Measurements from ENCODE around the gene MEP1B.
"Not testable (repeated sequence)": the region's sequence is repeated elsewhere in the genome, so short reads cannot be mapped to it uniquely, and the experiment has no call there.

MEP1B gene

DNA sequence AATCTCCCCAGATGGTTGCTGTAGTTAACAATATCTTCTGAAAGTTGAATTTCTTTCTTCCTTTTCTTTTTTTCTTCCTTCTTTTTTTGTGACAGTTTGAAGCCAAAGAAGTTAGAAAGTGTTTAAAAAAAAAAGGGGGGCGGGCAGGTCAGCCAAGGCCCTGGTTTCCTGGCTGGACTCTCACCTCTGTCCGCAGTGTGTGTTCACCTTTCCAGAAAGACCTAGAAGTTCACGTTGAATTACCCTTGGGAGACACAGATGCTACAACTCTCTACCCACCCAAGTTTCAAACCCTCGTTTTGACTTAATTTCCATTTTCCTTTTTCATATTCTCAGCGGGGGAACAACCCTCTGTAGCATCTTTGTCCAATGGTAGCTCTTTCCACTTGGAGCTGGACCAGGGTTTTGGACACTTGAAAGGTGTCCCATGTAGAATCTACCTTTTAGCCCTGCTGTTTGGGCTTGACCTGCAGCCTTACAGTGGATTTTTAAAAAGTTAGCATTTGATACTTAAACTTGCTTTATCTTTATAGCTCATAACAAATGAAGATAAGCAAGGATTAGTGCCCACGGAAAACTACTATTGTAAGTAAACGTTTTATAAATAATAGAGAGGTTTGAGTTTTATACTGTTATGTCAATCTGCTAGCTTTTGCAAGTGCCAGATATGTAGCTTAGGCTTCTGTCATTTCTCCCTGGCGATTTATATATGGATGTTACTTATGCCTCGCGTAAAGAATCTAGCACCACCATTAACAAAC lies 20.0 kb downstream of the MEP1B start:
- DNase-seq = no peak

DNA sequence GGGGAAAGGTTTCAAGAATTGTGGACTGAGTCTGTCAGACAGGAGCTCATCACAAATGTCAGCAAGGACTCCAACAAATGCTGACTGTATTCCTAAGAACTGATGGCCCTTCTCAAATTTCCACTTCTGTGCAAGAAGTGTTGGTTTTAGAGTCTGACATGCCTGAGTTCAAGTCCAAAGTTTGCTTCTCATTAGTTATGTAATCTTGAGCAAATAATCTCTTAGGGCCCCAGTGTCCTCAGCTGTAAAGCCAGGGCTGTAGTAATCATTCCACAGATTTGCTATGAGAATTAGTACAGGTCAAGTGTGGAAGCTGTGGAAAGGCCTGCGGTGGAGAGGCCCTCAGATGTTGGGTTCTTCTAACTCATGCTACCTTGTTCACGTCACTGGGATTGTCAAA lies 23.9 kb downstream of the MEP1B start:
- no peak for DNase-seq

DNA sequence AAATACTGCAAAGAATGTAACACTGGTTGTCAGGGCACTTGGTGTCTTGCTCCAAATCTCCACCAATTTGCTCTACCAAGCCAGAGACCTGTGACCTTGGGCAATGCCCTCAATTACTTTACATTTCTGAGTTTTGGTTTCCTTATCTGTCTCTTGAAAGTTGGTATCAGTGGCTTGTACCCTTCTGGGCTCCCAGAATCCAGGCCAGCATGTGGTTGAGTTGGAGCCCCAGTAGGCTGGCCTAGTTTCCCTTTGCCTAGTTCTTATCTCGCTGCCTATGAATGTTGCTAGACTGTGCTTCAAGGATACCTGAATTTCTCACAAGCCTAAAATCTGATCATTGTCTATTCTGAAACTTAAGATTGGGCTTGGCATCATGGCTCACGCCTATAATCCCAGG lies 26.6 kb downstream of the MEP1B start:
- no peak for DNase-seq

DNA sequence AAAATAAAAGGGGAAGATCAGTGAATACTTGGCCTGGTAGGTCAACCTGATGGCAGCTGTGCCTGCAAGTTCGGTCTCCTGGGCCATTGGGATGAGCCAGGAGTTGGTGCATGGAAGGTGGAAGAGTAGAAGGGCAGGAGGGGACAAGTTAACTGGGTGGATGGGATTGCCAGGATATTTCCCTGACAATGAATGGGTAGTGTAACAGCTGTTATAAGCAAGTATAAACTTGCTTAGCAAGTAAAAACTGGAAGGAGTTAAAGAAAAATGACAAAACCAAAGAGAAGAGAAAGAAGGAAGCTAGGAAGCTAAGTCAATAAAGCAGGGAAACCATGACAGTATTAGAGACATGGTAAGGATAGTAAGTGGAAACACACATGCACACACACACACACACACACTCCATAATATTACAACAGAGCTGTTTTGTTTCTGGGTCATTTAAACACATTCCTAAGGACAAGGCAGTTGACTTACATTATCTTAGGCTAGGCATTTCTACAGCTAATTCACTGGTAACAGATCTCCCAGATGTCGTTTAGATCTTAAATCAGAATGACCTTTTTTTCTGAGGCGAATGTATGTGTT lies 29.7 kb downstream of the MEP1B start:
- DNase-seq = no peak

DNA sequence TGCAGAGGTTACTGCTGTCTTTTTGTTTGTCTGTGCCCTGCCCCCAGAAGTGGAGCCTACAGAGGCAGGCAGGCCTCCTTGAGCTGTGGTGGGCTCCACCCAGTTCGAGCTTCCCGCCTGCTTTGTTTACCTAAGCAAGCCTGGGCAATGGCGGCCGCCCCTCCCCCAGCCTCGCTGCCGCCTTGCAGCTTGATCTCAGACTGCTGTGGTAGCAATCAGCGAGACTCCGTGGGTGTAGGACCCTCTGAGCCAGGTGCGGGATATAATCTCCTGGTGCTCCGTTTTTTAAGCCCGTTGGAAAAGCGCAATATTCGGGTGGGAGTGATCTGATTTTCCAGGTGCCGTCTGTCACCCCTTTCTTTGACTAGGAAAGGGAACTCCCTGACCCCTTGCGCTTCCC lies 43.5 kb downstream of the MEP1B start:
- DNase-seq = not testable (repeated sequence)

DNA sequence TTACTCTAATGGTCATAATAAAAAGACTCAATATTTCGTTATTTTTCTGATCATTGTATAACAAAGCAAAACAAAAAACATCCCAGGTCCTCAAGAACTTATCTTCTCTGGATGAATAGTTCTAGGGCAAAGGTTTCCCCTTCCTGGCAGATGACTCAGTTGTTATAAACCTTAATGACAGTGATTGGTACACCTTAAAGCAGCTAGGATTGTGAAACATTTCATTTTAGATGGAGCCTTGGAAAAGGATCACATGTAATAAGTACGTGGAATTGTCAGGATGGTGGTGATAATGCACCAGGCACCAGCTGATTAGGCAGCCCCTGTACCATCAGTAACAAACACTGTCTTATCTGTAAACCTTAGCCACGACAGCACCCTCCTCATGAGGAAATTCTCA lies 47.2 kb downstream of the MEP1B start:
- DNase-seq = no peak

DNA sequence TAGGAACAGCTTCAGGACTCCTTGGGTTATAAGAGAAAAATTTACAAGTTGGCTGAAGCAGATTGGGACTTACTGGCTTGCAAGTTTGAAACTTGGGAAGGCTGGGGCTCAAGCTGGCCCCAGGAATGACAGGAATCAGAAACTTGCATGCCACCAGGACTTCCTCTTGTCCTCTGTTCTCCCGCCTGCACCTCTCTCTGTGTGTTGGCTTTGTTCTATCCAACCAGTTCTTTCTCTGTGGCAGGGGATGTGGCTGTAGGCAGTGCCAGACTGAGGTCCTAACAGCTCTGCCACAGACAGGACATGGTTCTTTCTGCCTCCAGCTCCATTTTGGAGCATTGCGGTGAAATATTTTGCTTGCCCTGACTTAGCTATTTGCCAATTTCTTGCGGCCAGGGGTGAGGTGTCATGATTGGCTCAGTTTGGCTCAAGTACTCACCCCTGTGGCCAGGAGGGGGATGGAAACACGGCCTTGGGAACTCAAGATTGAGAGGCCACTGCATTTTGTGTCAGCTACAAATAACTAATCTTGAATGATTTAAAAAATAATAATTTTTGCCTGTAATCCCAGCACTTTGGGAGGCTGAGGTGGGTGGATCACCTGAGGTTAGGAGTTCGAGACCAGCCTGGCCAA lies 48.9 kb downstream of the MEP1B start:
- no peak for DNase-seq

DNA sequence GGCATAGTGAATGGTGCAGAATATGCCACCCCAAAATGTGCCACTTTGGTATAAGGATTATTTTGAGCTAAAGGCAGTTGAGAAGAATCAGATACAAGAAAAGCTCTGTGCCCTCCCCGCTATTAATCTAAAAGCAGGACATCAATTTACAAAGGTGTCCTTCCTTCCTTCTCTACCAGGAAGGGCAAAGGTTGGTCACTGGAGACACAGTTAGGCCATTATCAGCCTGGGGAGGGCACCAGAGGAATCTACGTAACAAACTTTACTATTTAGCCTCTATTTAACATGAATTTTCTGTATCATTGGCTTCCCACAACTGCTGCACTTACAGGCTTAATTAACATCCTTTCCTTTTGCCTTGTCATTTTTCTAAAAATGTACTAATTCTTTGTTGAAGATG lies 52.6 kb downstream of the MEP1B start:
- DNase-seq = no peak

DNA sequence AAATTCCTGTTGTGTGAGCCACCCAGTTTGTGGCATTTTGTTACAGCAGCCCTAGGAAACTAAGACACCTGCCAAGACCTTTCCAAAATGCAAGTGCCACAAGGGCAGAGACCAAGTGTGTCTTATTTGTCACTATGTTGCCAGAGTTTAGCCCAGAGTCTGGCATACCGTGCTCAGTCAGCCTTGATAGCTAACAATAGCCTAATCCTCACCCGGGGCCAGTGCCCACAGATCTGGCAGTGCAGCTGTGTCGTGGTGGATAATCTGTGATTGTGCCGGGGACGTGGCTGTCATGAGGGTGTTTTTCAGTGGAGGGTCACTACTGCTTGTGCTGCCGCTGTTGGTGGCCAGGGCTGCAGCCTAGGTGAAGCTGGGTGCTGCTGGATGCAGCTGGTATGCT lies 53.5 kb downstream of the MEP1B start:
- no peak for DNase-seq

DNA sequence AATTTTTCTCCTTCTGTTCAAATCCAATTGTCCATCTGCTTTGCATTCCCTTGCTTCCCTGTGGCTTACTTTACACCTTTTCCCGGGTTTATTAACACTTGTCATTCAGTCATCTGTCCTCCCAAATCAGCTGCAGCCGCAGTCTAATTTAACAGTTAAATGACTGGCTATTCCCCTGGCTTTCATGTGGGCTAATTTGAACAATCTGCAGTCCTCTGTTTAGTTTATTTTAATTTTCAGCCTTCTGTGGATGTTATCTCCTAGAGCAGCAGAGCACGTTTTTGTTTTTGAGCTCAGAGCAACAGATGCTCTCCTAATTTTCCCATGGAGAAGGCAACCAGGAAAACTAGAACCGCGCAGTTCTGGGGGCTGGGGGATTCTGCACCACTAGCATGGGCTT lies 55.0 kb downstream of the MEP1B start:
- no peak for DNase-seq

DNA sequence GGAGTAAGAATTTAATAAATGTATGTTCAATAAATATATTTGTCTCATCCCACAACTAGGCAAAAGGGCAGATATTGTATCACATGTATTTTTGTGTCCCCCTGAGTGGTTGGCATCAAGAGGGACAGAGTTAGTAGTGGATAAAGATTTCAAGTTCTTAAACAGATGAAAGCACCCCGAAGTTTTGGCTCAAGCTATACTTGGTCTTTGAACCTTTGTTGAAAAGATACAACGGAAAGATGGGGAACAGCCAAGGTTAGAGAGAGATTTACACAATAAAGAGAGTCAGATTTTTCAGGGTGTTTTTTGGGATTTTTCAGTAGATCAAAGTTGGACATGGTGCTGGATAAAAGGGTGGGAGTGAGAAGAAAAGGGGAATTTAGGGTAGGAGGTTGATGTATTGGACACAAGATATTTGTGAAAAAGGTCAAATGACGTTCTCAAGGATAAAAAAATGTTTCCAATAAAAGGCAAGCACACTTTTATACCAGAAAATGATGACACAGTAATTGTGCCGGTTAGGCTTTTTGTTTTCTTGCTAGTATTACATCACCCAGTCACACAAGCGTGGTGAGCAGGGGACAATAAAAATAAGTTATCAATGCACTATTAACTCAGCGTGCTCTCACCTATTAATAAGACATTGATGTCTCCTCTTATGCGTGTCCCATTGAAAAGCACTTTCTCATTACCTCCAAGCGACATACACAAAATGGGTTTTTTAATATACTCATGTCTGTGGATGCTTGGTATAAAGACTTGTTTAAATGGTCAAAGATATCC lies 59.5 kb downstream of the MEP1B start:
- DNase-seq = no peak

DNA sequence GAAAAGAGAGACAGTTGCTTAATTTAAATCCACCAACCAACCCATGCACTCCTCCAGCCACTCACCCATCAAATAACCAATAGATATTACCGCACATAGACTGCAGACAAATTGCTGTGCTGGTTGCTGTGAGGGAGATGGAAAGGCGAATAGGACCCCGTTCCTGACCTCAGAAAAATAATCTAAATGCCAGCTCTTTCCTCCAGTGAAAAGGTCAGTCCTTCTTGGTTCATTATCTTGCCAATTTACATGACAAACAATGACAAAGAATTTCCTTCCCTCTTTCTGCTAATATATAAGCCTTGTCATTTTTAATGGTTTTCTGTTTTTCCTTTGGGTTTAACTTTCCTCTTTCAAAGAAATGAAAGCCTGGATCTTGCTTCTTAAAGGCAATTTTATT lies 61.6 kb downstream of the MEP1B start:
- no peak for DNase-seq

DNA sequence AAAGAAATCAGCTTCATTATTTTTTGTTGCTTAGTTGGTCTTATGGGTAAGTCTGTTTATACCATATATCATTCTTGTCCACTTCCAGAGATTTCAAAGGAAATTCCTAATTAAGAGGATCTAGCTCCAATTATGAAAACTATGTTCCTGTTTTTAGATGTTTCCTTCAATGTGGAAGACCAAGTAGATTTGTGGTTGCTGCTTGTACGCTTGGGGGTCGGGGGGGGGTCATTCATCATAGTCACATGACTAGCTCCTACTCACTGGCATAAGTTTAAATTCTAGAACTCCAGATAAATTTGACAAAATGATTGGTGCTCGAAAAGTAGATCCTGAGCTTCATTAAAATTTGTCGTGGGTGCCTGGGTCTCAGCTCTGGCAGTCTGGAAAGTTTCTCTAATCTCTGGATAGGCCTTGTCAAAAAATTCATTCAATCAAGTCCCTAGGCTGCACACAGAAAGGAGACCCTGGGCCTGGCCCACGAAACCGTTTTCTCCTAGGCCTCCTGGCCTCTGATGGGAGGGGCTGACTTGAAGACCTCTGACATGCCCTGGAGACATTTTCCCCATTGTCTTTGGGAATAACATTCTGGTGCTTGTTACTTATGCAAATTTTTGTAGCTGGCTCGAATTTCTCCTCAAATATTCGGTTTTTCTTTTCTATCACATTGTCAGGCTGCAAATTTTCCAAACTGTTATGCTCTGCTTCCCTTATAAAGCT lies 62.5 kb downstream of the MEP1B start:
- no peak for DNase-seq

DNA sequence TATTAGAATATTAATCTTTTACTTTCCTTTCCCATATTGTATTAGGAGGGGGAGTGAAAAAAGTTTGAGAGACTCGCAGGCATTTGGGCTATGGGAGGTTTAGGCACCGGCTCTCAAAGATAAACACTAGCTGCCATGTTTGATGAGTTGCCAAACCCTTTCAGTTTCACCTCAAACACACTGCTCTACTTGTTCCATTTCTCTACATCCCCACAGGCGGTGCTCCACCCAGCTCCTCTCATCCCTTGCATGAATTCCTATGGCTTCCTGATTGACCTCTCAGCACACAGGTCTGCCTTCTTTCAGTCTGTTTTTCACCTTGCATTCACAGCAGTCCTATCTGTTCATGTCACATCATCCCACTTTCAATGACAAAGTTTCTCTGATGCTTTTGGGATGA lies 65.7 kb downstream of the MEP1B start:
- no peak for DNase-seq

DNA sequence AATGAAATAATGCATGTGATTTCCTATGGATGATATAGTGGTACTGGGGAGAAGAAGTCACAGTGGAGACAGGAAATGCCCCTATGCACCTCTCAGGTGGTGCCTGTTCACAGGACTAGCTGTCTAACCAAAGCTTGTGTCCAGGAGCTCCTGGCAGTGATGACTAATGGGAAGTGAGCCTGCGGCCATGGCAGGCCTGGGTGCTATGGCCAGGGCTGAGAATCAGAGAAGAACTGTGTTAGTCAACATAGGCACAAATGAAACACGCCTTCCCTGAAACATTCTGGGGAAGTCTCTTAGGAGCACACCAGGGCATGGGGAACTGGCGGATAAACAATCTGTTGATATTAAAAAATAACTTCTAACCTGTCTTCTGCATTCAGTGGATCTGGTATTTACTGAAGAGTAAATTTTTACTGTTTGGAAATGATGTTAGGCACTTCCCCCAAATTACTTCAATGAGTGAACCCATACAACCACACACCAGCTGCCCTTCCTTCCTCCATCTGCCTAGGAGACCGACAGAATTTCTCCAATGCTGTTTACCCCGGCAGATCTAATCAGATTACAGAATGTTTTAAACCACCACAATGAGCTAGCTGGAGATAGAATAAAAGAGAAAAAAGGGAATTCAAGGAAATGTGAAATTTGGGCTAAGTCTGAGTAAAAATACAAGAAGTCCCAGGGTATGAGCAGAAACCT lies 67.4 kb downstream of the MEP1B start:
- DNase-seq = no peak

DNA sequence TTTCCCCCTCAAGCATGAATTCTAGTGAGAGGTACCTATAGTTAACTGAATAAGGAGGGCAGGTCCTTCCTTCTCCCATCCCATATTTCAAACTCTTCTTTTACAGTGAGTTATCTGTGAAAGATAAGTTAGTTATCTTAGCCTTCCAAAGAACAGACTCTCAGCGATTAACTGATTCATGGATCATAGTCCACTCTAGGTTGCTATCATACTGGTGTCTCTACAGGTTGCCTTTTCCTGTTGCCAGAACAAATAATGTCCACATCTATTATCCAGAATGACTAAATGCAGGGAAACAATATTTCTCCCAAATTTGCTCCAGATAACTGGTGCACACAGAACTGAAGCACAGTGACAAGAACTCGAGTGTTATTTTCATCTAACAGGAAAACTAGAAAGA lies 68.3 kb downstream of the MEP1B start:
- no peak for DNase-seq

DNA sequence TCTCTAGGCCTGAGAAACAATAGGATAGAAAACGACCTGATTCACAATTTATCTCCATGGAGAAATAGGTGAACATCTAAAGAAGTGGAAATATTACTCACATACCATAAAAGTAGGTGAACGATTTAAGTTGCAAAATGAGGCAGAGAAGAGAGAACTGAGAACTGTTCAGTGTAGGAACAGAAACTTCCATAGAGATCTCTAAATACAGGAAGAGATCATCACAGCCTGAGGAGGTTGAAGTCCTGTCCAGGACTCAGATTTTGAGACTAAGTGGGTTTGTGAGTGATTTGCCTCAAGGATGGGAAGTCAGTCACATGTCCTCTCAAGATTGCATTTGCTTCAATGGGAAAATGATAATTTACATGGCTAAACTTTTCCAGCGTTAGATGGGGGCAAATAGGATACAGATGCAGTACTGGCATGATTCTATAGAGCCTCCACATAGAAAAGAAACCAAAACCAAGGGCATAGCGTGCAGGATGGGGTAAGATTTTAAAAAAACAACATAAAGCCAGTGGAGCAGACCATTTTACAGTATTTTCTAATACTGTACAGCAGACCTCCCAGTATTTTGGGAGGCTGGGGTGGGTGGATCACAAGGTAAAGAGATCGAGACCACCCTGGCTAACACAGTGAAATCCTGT lies 68.8 kb downstream of the MEP1B start:
- DNase-seq = no peak

DNA sequence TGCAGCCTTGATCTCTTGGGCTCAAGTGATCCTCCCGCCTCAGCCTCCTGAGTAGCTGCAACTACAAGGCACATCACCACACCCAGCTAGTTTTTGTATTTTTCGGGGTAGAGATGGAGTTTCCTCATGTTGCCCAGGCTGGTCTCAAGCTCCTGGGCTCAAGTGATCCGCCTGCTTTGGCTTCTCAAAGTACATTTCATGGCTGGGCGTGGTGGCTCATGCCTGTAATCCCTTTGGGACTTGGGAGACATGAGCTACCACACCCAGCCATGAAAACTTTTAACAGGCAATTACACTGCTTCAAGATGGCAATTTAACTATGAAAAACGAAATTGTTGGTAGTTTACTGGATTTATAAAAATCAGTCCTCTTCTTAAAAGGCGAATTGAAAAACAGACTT lies 69.7 kb downstream of the MEP1B start:
- no peak for DNase-seq

DNA sequence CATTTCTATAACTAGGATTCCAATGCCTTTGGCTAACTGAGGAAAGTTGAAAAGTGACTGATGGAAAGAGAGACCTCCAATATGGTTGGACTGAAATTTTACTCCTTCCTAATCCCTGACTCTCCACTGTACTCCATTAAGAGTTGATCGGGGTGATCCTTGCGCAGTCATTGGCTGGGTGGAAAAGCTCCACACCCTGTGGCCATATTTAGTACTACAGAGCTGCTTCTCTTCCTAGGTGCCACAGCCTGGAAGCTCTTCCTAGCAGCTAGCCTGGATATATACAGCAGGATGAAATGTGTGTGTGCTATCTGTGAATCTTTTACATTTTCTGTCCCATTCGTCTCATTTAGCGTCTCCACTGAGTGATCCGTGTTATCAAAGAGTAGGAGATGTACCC lies 71.2 kb downstream of the MEP1B start:
- no peak for DNase-seq

DNA sequence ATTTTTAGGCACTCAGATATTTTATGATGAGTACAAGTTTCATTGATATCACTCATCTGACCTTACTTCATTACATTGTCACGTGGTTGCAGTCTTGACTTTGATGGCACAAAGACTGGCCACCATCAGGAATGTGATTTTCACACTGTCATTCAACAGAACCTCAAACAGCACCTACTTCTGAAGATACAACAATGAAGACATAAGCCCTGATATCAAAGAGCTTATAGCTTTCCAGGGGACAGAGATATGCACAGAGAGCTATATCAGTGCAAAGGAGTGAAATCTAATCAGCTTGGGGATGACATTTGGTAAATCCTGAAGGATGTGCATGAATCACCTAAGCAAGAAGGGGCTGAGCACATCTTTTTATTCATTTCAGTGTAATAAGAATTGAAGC lies 72.3 kb downstream of the MEP1B start:
- no peak for DNase-seq

DNA sequence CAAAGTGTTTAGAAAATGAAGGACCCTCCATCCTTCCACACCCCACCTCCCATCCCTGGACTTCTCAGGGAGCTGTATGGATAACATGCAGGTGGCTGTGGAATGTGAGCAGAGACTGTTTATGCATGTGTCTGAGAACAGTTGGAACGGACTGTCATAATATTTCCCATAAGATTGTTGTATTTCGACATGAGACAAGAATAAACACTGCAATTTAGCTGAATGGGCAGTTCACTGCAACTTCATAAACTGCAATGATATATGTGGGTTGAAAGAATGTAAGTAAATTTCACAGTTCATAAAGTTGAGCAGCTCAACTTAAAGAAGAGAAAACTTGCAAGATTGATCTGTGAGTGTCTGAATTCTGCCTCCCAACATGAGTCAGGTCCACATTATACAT lies 74.6 kb downstream of the MEP1B start:
- no peak for DNase-seq

DNA sequence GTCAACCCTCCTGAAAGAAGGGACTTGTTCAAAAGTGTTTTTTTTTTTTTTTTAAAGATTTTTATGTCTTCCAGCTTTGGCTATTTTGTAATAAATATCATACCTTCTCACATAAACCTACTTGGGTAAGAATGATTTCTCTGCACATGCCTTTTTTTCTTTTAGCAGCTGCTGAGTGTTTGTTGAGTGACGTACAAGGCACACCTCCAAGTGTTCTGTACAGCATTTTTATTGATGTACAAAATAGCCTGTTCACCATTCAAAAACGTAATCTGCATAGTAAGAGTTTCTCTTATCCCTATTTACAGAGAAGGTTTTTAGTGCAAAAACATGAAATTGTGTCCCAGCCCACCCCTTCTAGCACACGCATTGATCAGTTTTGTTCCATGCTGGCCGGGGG lies 77.6 kb downstream of the MEP1B start:
- DNase-seq = no peak
